ENCODE results near the gene IFI35. TPM values are rescaled to one million over a fixed set of nuclear protein-coding genes. Genes with fewer than 3 reads are reported as not detected.

The IFI35 gene
- total RNA-seq (2022) (98.6 and 195 TPM in 2 replicates), Bru-seq, nascent RNA (percentile 79 among the genes with signal in this experiment), BruChase-seq, experiment 1, labeled RNA remaining after a 6-hour chase (percentile 77 among the genes with signal in this experiment), BruChase-seq, experiment 2, labeled RNA remaining after a 2-hour chase (percentile 59 among the genes with signal in this experiment)
- long read RNA-seq, transcript IFI35-204 (7 exons, 1,232 nt), result major isoform, 187 of 366 reads
- long read RNA-seq, transcript IFI35-203 (7 exons, 1,241 nt), result minor isoform, 103 of 366 reads
- long read RNA-seq, partial matches to known transcripts, result 35 of 366 reads
- long read RNA-seq, other reads (novel, unspliced or antisense), result 36 of 366 reads

DNA sequence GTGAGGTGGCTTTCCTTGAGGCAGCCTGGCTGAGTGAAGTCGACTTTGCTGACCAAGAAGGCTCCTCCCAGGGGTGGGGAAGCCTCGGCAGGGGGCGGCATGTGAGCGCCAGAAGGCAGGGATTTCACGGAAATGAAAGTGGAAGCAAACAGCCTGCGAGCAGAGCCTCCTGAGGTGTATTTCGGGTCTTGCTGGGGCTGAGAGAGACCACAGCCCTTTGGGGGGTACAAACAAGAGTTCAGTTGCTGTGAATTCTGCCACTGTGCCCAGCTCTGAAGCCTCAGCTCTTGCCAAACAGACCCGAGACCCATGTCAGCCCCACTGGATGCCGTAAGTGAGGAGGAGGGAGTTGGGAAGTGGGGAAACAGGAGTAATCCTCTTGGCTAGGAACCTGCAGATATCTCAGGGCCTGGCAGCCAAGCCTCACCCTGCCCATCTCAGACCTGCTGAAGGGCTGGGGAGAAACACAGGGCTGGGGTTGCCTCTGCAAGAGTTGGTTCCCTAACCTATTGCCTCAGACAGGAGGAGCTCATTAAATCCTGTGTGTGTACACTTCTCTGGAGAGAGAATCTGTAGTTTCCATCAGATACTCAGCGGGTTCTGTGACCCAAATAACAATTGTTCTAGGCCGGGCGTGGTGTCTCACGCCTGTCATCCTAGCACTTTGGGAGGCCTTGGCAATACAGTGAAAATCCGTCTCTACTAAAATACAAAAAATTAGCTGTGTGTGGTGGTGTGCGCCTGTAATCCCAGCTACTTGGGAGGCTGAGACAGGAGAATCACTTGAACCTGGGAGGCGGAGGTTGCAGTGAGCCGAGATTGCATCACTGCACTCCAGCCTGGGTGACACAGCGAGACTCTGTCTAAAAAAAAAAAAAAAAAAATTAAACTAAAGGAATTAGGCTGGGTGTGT lies at the start of gene IFI35:
IFI35 (plus strand) TSS at position 146 of the 913 bp plus-strand sequence; CDS start at position 310, 164 bp downstream.
- intact Hi-C loops (cut with micrococcal nuclease; ENCODE audit: unreplicated experiment), result no loop called here
- DNase-seq, result peak; percentile 95
- peaks cover 54% of the 10 kb centered on the region for H3K36me3 Mint-ChIP-seq (ENCODE audit: insufficient read depth, unreplicated experiment)
- CTCF ChIA-PET, result interaction anchor here (0.6 to 1.9 kb wide), 7 partner anchors 9 to 1181 kb away, joined by 3 to 16 read pairs (median 3); partner anchors contain the start of gene RPL27
- no peaks in the 10 kb centered on the region for H3K9me3 Mint-ChIP-seq (ENCODE audit: low read depth, unreplicated experiment)
- H3K27me3 Mint-ChIP-seq (ENCODE audit: unreplicated experiment), result no peaks in the 10 kb centered on the region
- peak within 1 kb of the TSS; percentile 91 for H3K4me3 Mint-ChIP-seq (ENCODE audit: low read depth, unreplicated experiment)
- TF ChIP-seq, protein P1, sequence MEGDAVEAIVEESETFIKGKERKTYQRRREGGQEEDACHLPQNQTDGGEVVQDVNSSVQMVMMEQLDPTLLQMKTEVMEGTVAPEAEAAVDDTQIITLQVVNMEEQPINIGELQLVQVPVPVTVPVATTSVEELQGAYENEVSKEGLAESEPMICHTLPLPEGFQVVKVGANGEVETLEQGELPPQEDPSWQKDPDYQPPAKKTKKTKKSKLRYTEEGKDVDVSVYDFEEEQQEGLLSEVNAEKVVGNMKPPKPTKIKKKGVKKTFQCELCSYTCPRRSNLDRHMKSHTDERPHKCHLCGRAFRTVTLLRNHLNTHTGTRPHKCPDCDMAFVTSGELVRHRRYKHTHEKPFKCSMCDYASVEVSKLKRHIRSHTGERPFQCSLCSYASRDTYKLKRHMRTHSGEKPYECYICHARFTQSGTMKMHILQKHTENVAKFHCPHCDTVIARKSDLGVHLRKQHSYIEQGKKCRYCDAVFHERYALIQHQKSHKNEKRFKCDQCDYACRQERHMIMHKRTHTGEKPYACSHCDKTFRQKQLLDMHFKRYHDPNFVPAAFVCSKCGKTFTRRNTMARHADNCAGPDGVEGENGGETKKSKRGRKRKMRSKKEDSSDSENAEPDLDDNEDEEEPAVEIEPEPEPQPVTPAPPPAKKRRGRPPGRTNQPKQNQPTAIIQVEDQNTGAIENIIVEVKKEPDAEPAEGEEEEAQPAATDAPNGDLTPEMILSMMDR (IDR thresholded peaks at IDR 0.05; ENCODE audit: unreplicated experiment), result peak; percentile 33
- H3K4me1 Mint-ChIP-seq (ENCODE audit: low read depth, unreplicated experiment), result peaks cover 19% of the 10 kb centered on the region
- H3K27ac Mint-ChIP-seq (ENCODE audit: unreplicated experiment), result peak within 1 kb of the TSS; percentile 86
- TSS peak; percentile 54 for BruUV-seq (replicated peaks)

DNA sequence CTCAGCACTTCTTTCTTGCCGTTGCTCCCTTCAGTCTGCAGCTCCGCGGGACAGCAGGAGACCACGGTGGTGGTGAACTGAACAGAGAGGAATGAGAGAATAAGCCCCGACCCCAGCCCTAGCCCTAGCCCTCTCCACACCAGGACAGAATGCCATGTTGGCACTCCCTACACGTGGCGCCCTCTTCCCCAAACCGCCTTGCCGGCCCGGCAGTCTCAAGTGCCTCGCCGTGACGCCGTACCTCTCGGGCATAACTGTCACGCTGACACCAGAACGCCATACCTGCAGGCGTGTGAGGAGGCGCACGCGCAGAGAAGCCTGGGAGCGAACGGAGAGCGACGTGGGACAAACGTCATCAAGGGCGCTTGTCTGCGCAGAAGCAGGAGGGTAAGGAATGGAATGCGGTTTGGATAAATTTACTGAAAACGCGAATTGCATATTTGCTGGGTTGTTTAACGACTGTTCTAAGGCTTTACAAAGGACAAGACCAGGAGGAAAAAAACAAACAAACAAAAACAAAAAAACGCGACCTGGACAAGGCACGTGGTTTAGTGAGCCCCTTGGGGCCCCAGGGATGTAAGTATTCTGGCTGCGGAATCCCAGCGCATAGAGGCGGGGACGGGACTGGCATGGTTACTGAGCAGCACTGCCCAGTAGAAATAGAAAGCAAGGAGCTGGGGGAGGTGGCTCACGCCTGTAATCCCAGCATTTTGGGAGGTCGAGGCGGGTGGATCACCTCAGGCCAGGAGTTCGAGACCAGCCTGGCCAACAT lies 42.2 kb upstream of the IFI35 start, which contains the start of gene AARSD1:
AARSD1 (minus strand) TSS at position 294 of the 772 bp plus-strand sequence; CDS start at position 280, 14 bp downstream.
- Mint-ChIP-seq H3K9me3 (ENCODE audit: low read depth, unreplicated experiment) (no peaks in the 10 kb centered on the region), H3K36me3 (ENCODE audit: insufficient read depth, unreplicated experiment) (peaks cover 46% of the 10 kb centered on the region), H3K27me3 (ENCODE audit: unreplicated experiment) (no peaks in the 10 kb centered on the region), H3K4me1 (ENCODE audit: low read depth, unreplicated experiment) (peaks cover 12% of the 10 kb centered on the region), H3K27ac (ENCODE audit: unreplicated experiment) (peak within 1 kb of the TSS; percentile 85), H3K4me3 (ENCODE audit: low read depth, unreplicated experiment) (peak within 1 kb of the TSS; percentile 78)
- peak; percentile 95 for DNase-seq
- CTCF ChIA-PET, result interaction anchor here (0.6 to 1.3 kb wide), 6 partner anchors 11 to 140 kb away, joined by 3 to 7 read pairs (median 3); partner anchors contain the start of genes BECN1 and RPL27
- TF ChIP-seq, protein P1 (IDR thresholded peaks at IDR 0.05; ENCODE audit: unreplicated experiment), result no peak
- intact Hi-C loops (cut with micrococcal nuclease; ENCODE audit: unreplicated experiment), result no loop called here
- BruUV-seq (replicated peaks), result TSS peak; percentile 93

DNA sequence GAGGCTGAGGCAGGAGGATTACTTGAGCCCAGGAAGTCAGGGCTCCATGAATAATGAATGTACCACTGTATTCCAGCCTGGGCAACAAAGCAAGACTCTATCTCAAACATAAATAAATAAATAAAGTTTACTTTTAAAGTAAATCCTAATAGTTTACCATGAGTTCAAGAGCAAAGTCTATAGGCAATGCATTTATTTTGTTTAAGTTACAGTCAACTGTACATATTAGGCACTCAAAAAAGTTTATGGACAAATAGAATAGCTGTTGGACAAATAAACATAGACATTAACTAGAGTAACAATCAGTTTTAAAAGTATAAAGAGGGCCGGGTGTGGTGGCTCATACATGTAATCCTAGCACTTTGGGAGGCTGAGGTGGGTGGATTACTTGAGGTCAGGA lies 38.7 kb upstream of the IFI35 start:
- Mint-ChIP-seq H3K27me3 (ENCODE audit: unreplicated experiment) (no peaks in the 10 kb centered on the region), H3K36me3 (ENCODE audit: insufficient read depth, unreplicated experiment) (peaks cover 19% of the 10 kb centered on the region), H3K4me3 (ENCODE audit: low read depth, unreplicated experiment) (no peak overlapping the region), H3K4me1 (ENCODE audit: low read depth, unreplicated experiment) (peaks cover 11% of the 10 kb centered on the region), H3K9me3 (ENCODE audit: low read depth, unreplicated experiment) (no peaks in the 10 kb centered on the region), H3K27ac (ENCODE audit: unreplicated experiment) (no peak overlapping the region)
- DNase-seq, result no peak
- TF ChIP-seq, protein P1 (IDR thresholded peaks at IDR 0.05; ENCODE audit: unreplicated experiment), result no peak
- no TSS peak for BruUV-seq (replicated peaks)
- CTCF ChIA-PET, result no interaction called here
- intact Hi-C loops (cut with micrococcal nuclease; ENCODE audit: unreplicated experiment), result no loop called here

Measured in Calu3 (cell line).